Medulla oblongata (tissue), 1 donor: ENCODE results near the gene SYNPO2.
A peak's percentile ranks its signal among the peaks of the same experiment; 100 is the strongest.
"Not testable (repeated sequence)": the region's sequence is repeated elsewhere in the genome, so short reads cannot be mapped to it uniquely, and the experiment has no call there.

ENCODE experiments used
- DNase-seq: peaks from one replicate; pipeline ENCODE4 v3.0.0-alpha.2; 2015; ENCODE audit errors: extremely low spot score

The SYNPO2 gene

GRCh38 chr4:118888666-118889311 is at the start of gene SYNPO2:
TSS of gene SYNPO2 (plus strand) at chr4:118888854. CDS start at chr4:118889037, 183 bp downstream.
- peak; percentile 67 for DNase-seq

GRCh38 chr4:118839221-118839927 is 49.3 kb upstream of the SYNPO2 start:
- DNase-seq: no peak

GRCh38 chr4:118842055-118842454 is 46.6 kb upstream of the SYNPO2 start:
- no peak for DNase-seq

- no peak for DNase-seq
Observed at GRCh38 chr4:118843237-118843636, 45.4 kb upstream of the SYNPO2 start.

GRCh38 chr4:118845552-118846050 is 43.1 kb upstream of the SYNPO2 start:
- no peak for DNase-seq

GRCh38 chr4:118846979-118847378 is 41.7 kb upstream of the SYNPO2 start:
- DNase-seq: no peak

GRCh38 chr4:118848242-118848641 is 40.4 kb upstream of the SYNPO2 start:
- DNase-seq: no peak

GRCh38 chr4:118848901-118849300 is 39.8 kb upstream of the SYNPO2 start:
- DNase-seq: no peak

- DNase-seq: no peak
Observed at GRCh38 chr4:118849867-118850487, 38.7 kb upstream of the SYNPO2 start.

GRCh38 chr4:118850488-118851173 is 38.0 kb upstream of the SYNPO2 start:
- DNase-seq: peak; percentile 19

- DNase-seq: no peak
Observed at GRCh38 chr4:118857760-118858159, 30.9 kb upstream of the SYNPO2 start.

- DNase-seq: no peak
Observed at GRCh38 chr4:118858779-118859178, 29.9 kb upstream of the SYNPO2 start.

GRCh38 chr4:118865091-118865708 is 23.5 kb upstream of the SYNPO2 start:
- peak; percentile 40 for DNase-seq

GRCh38 chr4:118866442-118866841 is 22.2 kb upstream of the SYNPO2 start:
- no peak for DNase-seq

GRCh38 chr4:118867311-118868067 is 21.2 kb upstream of the SYNPO2 start:
- no peak for DNase-seq

GRCh38 chr4:118869808-118870342 is 18.8 kb upstream of the SYNPO2 start:
- DNase-seq: no peak

- DNase-seq: no peak
Observed at GRCh38 chr4:118872181-118872580, 16.5 kb upstream of the SYNPO2 start.

- no peak for DNase-seq
Observed at GRCh38 chr4:118877797-118878196, 10.9 kb upstream of the SYNPO2 start.

GRCh38 chr4:118878507-118878906 is 10.1 kb upstream of the SYNPO2 start:
- DNase-seq: not testable (repeated sequence)

GRCh38 chr4:118879409-118879808 is 9.2 kb upstream of the SYNPO2 start:
- no peak for DNase-seq
